ENCODE measurements around the gene GBP4. TPM values are rescaled to one million over a fixed set of nuclear protein-coding genes. Genes with fewer than 3 reads are reported as not detected.
A peak's percentile ranks its signal among the peaks of the same experiment; 100 is the strongest.

The GBP4 gene
- total and polyA plus RNA-seq, 12 donors = 2.9 to 46.5 (median 10.4) TPM

- Histone ChIP-seq H3K27me3 (no peaks in the 10 kb centered on the region), H3K4me3 (no peak overlapping the region), H3K9me3 (peaks cover 0 to 19% (median 12%) of the 10 kb centered on the region in 11 donors), H3K36me3 (peaks cover 0 to 8% (median 0%) of the 10 kb centered on the region in 9 donors), H3K27ac (peak overlapping the region in 7 of 10 donors; percentile 14 to 93 (median 34)), H3K4me1 (peaks cover 0 to 38% (median 31%) of the 10 kb centered on the region in 9 donors)
- WGBS, 2 donors = 63 to 65% methylated on average over 4 of the region's 4 CpGs
- TF ChIP-seq CTCF (IDR thresholded peaks at IDR 0.05) = no peak
- no peak for DNase-seq
- intact Hi-C loops (cut with DNase I) = loop anchor here in 1 of 10 donors (10.0 kb wide), 1 partner anchor 64 kb away; no protein-coding TSS in a partner anchor
- ATAC-seq = no peak
Observed at GRCh38 chr1:89201106-89201794, 2.5 kb upstream of the GBP4 start.

DNA sequence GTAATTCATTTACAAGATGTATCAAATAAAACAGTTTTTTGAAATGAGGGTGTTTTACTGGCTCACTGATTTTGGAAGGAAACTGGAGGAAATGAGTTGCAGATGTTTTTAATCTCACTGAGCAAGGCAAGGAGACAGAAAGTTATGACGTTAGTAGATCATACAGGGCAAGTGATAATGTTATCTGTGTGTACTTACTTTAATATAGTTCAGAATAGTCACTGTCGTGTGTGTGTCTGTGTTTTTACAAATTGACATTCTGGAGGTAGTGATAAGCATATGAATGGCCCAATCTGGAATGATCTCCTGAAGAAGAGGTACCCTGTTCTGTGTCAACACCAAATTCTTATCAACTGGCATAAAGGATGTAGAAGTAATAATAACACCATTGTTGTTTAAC is 1.9 kb upstream of the GBP4 start:
- whole genome bisulfite sequencing, 2 donors = 3 to 4% methylated on average over 2 of the region's 2 CpGs
- Histone ChIP-seq H3K36me3 (peaks cover 0 to 14% (median 0%) of the 10 kb centered on the region in 9 donors), H3K4me1 (peaks cover 0 to 44% (median 37%) of the 10 kb centered on the region in 9 donors), H3K4me3 (no peak overlapping the region), H3K27ac (peak overlapping the region in 8 of 10 donors; percentile 14 to 93 (median 79)), H3K9me3 (peaks cover 0 to 17% (median 12%) of the 10 kb centered on the region in 11 donors), H3K27me3 (no peaks in the 10 kb centered on the region)
- DNase-seq (no peak), ATAC-seq (peak in 5 of 8 donors; percentile 29 to 66 (median 54))
- no peak for TF ChIP-seq CTCF (IDR thresholded peaks at IDR 0.05)
- intact Hi-C loops (cut with DNase I) = loop anchor here in 1 of 10 donors (10.0 kb wide), 1 partner anchor 64 kb away; no protein-coding TSS in a partner anchor

- ATAC-seq (no peak), DNase-seq (no peak)
- TF ChIP-seq CTCF (IDR thresholded peaks at IDR 0.05) = no peak
- Histone ChIP-seq H3K4me3 (peak overlapping the region; percentile 51 to 72 (median 62)), H3K9me3 (peaks cover 0 to 6% (median 3%) of the 10 kb centered on the region in 11 donors), H3K36me3 (peaks cover 0 to 25% (median 2%) of the 10 kb centered on the region in 9 donors), H3K27ac (peak overlapping the region in 9 of 10 donors; percentile 74 to 93 (median 87)), H3K27me3 (no peaks in the 10 kb centered on the region), H3K4me1 (peaks cover 0 to 55% (median 44%) of the 10 kb centered on the region in 9 donors)
- intact Hi-C loops (cut with DNase I) = loop anchor here in 6 of 10 donors (2.0 to 10.0 kb wide), 8 partner anchors 53 to 195 kb away; no protein-coding TSS in a partner anchor
- WGBS, 2 donors = 43 to 52% methylated on average over 1 of the region's 1 CpG
Observed at GRCh38 chr1:89199525-89200031, 836 bp upstream of the GBP4 start.

DNA sequence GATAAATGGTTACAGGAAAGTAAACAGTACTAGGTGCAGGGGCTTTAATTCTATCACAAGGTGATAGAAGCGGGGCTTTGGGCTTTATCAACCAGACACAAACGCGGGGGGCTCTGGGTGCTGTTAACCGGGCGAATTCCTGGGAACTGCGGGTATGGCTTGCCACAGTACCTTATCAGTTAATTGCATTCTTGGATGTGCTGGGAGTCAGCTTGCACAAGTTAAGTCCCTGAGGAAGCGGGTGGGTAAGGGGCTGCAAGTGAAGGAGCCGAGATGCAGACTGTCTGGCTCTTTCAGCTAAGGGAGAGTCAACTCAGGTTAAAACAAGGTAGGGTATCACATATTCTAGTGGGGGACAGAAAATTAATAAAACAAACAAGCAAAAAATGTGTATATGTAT is 661 bp downstream of the GBP4 start:
- H3K27ac ChIP-seq = peak overlapping the region; percentile 9 to 93 (median 86)
- peaks cover 0 to 66% (median 47%) of the 10 kb centered on the region in 9 donors for H3K4me1 ChIP-seq
- intact Hi-C loops (cut with DNase I) = loop anchor here in 6 of 10 donors (2.0 to 10.0 kb wide), 7 partner anchors 54 to 193 kb away; no protein-coding TSS in a partner anchor
- ATAC-seq = peak in 3 of 8 donors; percentile 10 to 26 (median 11)
- no peaks in the 10 kb centered on the region for H3K27me3 ChIP-seq
- WGBS, 2 donors = 3% methylated on average over 8 of the region's 8 CpGs
- H3K9me3 ChIP-seq = no peaks in the 10 kb centered on the region
- H3K4me3 ChIP-seq = peak overlapping the region; percentile 51 to 72 (median 62)
- no peak for DNase-seq
- no peak for TF ChIP-seq CTCF (IDR thresholded peaks at IDR 0.05)
- H3K36me3 ChIP-seq = peaks cover 0 to 40% (median 4%) of the 10 kb centered on the region in 9 donors
